NCI-H1436 treated with DMSO at 0.1 percent for 48 hours (cell line): ENCODE data around the gene MT1X.

ENCODE experiments used
- DNase-seq: peaks from one replicate; lab custom pipeline; 2025; lab: John Stamatoyannopoulos, UW

MT1X gene

GRCh38 chr16:56681939-56682702 lies at the start of gene MT1X:
Gene MT1X, plus strand, starts transcription at chr16:56682470. Its CDS starts 71 bp downstream, at chr16:56682541.
- no peak for DNase-seq

GRCh38 chr16:56632848-56633365 lies 49.4 kb upstream of the MT1X start:
- DNase-seq = no peak

GRCh38 chr16:56633535-56633934 lies 48.7 kb upstream of the MT1X start:
- no peak for DNase-seq

- no peak for DNase-seq
These were observed 47.4 kb upstream of the MT1X start for GRCh38 chr16:56634715-56635440.

- DNase-seq = no peak
These were observed 46.8 kb upstream of the MT1X start for GRCh38 chr16:56635441-56635967.

- no peak for DNase-seq
These were observed 45.5 kb upstream of the MT1X start for GRCh38 chr16:56636616-56637413.

- no peak for DNase-seq
These were observed 44.2 kb upstream of the MT1X start, which contains the start of gene MT1A for GRCh38 chr16:56637814-56638750. Gene MT1A, plus strand, starts transcription at chr16:56638666. Its CDS starts 73 bp downstream, at chr16:56638739.

- DNase-seq = no peak
These were observed 43.2 kb upstream of the MT1X start for GRCh38 chr16:56639045-56639444.

- no peak for DNase-seq
These were observed 42.2 kb upstream of the MT1X start for GRCh38 chr16:56640076-56640475.

GRCh38 chr16:56641166-56641565 lies 41.1 kb upstream of the MT1X start:
- DNase-seq = no peak

- no peak for DNase-seq
These were observed 39.0 kb upstream of the MT1X start for GRCh38 chr16:56643080-56643778.

- DNase-seq = no peak
These were observed 38.4 kb upstream of the MT1X start for GRCh38 chr16:56643833-56644232.

- no peak for DNase-seq
These were observed 37.0 kb upstream of the MT1X start for GRCh38 chr16:56645311-56645710.

- no peak for DNase-seq
These were observed 36.4 kb upstream of the MT1X start for GRCh38 chr16:56645838-56646237.

GRCh38 chr16:56647641-56648431 lies 34.4 kb upstream of the MT1X start:
- no peak for DNase-seq

GRCh38 chr16:56649271-56649670 lies 33.0 kb upstream of the MT1X start:
- DNase-seq = no peak

GRCh38 chr16:56649820-56650219 lies 32.5 kb upstream of the MT1X start:
- no peak for DNase-seq

- no peak for DNase-seq
These were observed 30.7 kb upstream of the MT1X start, which contains the start of gene MT1B for GRCh38 chr16:56651586-56651985. Gene MT1B, plus strand, starts transcription at chr16:56651886. Its CDS starts 68 bp downstream, at chr16:56651954.

GRCh38 chr16:56652600-56652999 lies 29.7 kb upstream of the MT1X start:
- DNase-seq = no peak
